Glomerular visceral epithelial cell (primary cell): Measurements from ENCODE around the gene CNTROB.

Experiments used
- DNase-seq: peaks from one replicate; pipeline ENCODE4 v3.0.0-alpha.2; 2016; ENCODE audit errors: extremely low spot score

CNTROB gene

DNA sequence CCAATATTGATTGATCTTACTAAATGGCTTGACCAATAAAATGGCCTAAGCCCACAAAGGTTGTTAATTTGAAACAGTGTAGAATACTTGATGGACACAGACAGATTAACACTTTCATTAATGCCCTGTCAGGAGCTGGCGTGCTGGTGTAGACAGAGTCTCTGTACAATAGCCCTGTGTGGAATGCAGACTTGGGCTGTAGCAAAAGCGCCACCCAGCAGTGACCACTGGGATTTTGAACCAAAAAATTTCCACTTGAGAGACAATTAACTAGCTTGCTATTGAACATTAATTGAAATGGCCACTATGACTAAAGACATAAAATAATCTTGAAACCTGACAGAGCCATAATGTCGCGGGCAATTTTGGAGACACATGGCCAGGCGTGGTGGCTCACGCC is 50.7 kb downstream of the CNTROB start:
- DNase-seq, result no peak

DNA sequence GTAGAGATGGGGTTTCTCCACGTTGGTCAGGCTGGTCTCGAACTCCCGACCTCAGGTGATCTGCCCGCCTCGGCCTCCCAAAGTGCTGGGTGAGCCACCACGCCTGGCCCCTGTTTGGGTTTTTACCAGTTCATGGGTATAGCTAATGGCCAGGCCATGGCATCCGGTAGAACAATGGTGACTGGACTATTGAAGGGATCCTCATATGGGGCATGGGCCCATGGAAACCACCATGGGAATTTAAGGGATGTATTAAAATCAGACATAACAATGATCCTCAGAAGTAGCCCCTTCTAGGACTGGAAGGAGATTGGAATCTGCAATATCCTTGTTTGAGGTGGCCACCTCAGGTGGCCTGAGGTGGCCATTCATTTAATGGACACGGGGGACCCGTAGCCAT is 52.9 kb downstream of the CNTROB start:
- DNase-seq, result no peak

DNA sequence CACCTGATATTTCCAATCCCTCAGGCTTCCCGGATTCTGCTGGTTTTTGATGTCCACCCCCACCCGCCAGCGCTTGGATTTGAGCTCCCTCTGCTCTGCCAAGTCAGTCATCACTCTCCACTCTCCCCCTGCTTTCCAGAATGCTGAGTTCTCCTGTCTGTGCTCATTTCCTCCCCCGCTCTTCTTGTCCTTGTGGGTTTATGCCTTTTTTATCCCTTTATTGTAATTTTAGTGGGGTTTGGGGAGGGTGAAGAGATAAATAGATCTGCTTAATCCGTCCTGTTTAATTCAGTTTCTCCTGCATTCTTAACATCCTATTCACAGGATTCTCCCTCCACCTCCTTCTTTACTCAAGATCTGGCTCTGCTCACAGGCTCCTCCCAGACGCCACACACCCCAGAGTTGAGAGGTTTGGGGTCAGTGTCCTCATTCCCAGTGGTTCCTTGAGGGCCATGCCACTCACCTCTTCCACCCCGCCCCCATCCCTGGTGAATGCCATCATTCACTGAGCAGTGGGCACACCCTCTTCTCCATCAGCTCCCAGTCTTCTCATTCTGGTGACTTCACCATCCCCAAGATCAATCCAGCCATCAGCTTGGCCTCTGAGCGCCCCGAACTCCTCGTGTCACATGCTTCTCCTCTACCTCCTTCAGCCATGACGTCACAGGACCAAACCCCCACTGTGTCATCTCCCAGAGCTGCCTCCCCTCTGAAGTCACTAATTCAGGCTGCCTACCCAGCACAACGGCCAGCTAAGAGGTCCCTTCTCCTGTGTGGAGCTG is 55.3 kb downstream of the CNTROB start:
- DNase-seq, result no peak

DNA sequence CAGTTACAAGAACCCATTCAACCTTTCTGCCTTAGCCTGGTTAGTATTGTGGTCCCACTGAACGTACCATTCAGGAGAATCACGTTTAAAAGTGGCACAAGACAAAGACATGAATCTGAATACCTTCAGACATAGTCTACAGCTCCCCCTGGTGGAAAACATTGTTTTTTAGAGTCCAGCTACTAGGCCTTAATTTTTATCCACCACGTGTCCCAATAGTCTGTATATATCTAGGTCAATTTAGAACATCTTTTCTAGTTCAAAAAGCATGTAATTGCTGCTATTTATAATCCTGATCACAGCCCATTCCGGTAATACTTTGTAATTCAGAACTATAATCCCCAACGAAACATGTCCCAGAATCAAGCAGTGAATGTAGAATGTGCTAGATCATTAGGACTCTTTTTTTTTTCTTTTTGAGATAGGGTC is 56.8 kb downstream of the CNTROB start:
- DNase-seq, result peak; percentile 83

DNA sequence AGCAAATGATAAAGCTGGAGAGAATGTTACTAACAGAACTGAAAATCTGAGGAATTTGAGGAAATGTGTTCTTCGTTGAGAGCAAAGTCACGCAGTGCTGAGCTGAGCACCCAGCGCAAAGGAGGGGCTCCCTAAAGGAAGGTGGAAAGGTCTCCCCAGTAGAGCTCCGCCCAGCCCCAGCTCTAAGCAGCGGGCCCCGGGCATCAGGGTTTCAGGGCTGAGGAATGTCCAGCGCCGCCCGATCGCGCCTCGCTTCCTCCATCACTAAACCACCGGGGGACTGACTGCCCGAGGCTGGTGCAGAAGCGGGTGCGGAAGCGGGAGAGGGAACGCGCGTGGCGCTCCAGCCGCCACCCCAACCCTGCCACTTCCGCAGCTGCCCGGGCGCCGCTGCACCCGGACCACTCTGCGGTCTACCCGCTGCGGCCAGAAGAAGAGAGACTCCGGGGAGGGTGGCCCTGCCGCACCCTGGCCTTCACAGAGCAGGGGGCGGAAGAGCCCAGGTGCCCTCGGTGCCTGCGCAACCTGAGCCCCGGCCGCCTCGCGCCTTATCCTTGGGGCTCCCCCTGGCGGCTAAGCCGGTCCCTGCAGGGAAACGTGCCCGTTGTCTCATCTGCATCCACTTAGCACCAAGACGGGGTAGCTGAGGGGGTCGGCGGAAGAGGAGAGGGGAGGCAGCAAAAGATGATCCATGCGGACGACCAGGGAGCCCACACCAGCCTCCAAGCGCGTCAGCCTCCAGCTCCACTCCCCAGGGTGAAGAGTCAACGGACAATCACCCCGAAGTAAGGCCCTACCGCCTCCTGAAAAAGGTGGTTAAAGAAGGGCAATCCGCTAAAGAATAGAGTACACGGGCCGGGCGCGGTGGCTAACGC is 58.0 kb downstream of the CNTROB start:
- DNase-seq, result peak; percentile 81

DNA sequence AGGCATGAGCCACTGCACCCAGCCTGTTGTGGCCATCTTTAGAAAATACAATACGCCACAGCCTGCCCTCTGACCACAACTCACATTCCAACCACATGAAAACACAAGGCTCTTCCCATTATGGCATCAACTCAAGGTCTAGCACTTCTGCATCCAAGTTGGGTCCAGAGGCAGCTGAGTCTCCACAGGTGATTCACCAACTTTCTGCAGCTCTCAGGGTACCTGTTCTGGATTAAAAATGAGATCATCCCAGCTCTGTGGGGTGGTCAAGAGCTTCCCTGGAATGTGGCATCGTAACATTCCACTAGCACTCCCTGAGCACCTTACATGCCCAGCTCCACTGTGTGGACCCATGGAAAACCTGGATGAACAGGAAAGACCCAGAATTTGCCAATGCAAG is 60.5 kb downstream of the CNTROB start:
- peak; percentile 84 for DNase-seq

DNA sequence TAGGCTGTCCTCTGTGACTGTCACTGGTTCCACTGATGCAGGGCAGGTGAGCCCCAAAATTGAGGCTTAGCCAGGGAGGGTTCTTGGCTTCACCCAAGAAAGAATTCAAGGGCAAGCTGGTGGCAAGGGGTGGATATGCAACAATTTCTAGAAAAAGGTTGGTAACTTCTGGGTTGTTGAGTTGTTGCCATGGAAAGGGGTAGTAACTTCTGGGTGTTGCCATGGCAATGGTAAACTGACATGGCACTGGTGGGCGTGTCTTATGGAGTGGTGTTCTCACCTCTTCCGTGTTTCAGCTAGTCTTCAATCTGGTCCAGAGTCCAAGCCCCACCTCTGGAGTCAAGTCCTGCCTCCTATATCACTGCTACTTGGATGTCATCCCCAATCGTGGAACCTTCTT is 60.9 kb downstream of the CNTROB start:
- no peak for DNase-seq

DNA sequence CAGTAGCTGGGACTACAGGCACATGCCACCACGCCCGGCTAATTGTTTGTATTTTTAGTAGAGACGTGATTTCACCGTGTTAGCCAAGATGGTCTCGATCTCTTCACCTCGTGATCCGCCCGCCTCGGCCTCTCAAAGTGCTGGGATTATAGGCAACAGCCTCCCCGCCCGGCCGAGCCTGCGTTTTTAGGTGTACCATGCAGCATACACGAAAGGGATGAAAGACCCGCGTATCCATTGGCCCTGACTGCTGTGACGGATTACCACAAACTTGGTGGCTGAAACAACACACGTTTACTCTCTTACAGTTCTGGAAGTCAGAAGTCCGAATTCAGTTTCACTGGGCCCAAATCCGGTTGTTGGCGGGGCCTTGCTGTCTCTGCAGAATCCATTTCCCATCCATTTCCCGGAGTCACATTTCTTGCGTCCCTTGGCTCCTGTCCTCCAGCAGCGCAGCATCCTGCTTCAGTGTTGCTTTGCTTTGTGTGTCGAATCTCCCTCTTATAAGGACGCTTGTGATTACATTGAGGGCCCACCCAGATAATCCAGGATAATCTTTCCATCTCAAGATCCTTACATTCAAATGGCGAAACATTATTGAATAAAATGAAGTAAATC is 62.1 kb downstream of the CNTROB start:
- DNase-seq, result no peak

DNA sequence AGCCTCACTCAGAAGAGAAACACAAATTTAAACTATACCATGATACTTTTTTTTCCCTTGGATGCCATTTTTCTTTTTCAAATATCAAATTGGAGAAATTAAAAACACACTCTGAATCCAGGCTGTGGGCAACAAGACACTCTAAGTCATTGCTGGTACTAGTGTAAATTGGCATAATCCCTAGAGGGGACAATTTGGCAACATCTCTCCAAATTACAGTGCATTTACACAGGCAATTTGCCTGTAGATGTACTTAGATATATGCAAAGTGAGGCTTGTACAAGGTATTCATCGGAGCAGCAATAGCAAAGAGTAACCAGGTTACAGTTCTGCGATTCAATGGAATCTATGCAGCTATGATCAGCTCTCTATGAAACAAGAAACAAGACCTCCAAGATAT is 63.7 kb downstream of the CNTROB start:
- no peak for DNase-seq

DNA sequence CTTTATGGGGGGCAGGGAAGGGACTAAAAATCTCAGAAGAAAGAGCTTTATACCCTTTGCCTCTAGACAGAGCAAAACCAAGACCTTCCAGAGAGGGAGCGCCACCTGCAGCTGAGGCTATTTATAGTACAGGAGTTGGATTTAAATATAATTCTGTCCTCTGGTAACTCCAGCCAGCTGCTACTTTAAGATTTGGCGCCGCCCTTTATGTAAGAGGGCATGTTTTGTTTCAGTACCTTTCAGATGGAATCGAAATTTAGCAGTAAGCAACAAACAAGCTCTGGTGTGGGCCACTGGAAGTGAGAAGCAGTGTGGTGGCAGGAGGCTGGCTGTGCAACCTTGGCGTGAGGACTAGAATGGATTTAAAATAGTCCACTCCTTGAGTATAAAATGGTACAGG is 65.2 kb downstream of the CNTROB start:
- DNase-seq, result no peak
